OCI-LY1 (cell line): ENCODE measurements around the gene DNASE2.
A peak's percentile ranks its signal among the peaks of the same experiment; 100 is the strongest.

Source experiments
- H2AFZ ChIP-seq: fragments of 200-600 bp; sonication (generic), shearing (Covaris generic); 2 replicates; pipeline ENCODE4 v1.6.0; 2014; ENCODE audit warnings: antibody characterized with exemption, mild to moderate bottlenecking, low read length
- H3F3A ChIP-seq: fragments of 200-600 bp; sonication (generic), shearing (Covaris generic); 2 replicates; pipeline ENCODE4 v1.6.0; 2014; ENCODE audit warnings: mild to moderate bottlenecking, antibody characterized with exemption, low read length, moderate library complexity; ENCODE audit not compliant: insufficient read depth
- H3K27ac ChIP-seq: fragments of 200-600 bp; sonication (generic); 2 replicates; pipeline ENCODE4 v1.5.1; 2014; ENCODE audit warnings: low read length, mixed run types, mild to moderate bottlenecking, low read depth; ENCODE audit not compliant: poor library complexity, severe bottlenecking
- H3K27me3 ChIP-seq: fragments of 200-600 bp; sonication (generic); 2 replicates; pipeline ENCODE4 v1.6.0; 2014; ENCODE audit warnings: antibody characterized with exemption, mild to moderate bottlenecking, low read length, moderate library complexity; ENCODE audit not compliant: insufficient read depth
- H3K36me3 ChIP-seq: fragments of 200-600 bp; sonication (generic); 2 replicates; pipeline ENCODE4 v1.6.1; 2014; ENCODE audit warnings: mild to moderate bottlenecking, antibody characterized with exemption, low read length, moderate library complexity, mixed read lengths; ENCODE audit not compliant: insufficient read depth
- H3K4me1 ChIP-seq: fragments of 200-600 bp; sonication (generic); 2 replicates; pipeline ENCODE4 v1.5.1; 2014; ENCODE audit warnings: mild to moderate bottlenecking, low read length, moderate library complexity; ENCODE audit not compliant: insufficient read depth, severe bottlenecking
- H3K4me2 ChIP-seq: fragments of 200-600 bp; sonication (generic), shearing (Covaris generic); 2 replicates; pipeline ENCODE4 v1.6.1; 2014; ENCODE audit warnings: low read length
- H3K4me3 ChIP-seq: fragments of 200-600 bp; sonication (generic); 2 replicates; pipeline ENCODE4 v1.5.1; 2014; ENCODE audit warnings: low read length, low read depth, mild to moderate bottlenecking, mixed read lengths; ENCODE audit not compliant: poor library complexity, severe bottlenecking
- H3K79me2 ChIP-seq: fragments of 200-600 bp; shearing (Covaris generic); 2 replicates; pipeline ENCODE4 v1.6.1; 2016; ENCODE audit warnings: mixed run types, low read length, mixed read lengths; ENCODE audit not compliant: insufficient read depth
- H3K9ac ChIP-seq: fragments of 200-600 bp; sonication (generic), shearing (Covaris generic); 2 replicates; pipeline ENCODE4 v1.6.1; 2014; ENCODE audit warnings: mild to moderate bottlenecking, low read length, mixed read lengths
- H3K9me2 ChIP-seq: fragments of 200-600 bp; sonication (generic), shearing (Covaris generic); 2 replicates; pipeline ENCODE4 v1.6.1; 2014; ENCODE audit warnings: low read depth, mild to moderate bottlenecking, low read length, mixed read lengths
- H3K9me3 ChIP-seq: fragments of 200-600 bp; shearing (Covaris generic); 2 replicates; pipeline ENCODE4 v1.6.1; 2014; ENCODE audit warnings: low read length, mixed read lengths
- H4K20me1 ChIP-seq: fragments of 200-600 bp; sonication (generic), shearing (Covaris generic); 2 replicates; pipeline ENCODE4 v1.6.0; 2016; ENCODE audit warnings: mild to moderate bottlenecking, low read length; ENCODE audit not compliant: insufficient read depth
- CTCF ChIP-seq: fragments of 200-600 bp; sonication (generic), shearing (Covaris generic); IDR thresholded peaks from 2 replicates; pipeline ENCODE4 v1.5.1; 2017; ENCODE audit warnings: mild to moderate bottlenecking, antibody characterized with exemption, low read length, moderate library complexity, mixed read lengths
- EZH2 ChIP-seq: fragments of 200-600 bp; sonication (generic), shearing (Covaris generic); IDR thresholded peaks from 2 replicates; pipeline ENCODE4 v1.8.0; 2017; ENCODE audit warnings: borderline replicate concordance, mixed run types, mild to moderate bottlenecking, antibody characterized with exemption, low read length, moderate library complexity, mixed read lengths

The DNASE2 gene

GRCh38 chr19:12865746-12866415, 15.4 kb downstream of the DNASE2 start:
- TF ChIP-seq EZH2 = no peak
- TF ChIP-seq CTCF = no peak
- no peaks in the 10 kb centered on the region for H3F3A ChIP-seq

GRCh38 chr19:12864721-12865715, 16.2 kb downstream of the DNASE2 start:
- no peak overlapping the region for H3K9ac ChIP-seq
- no peaks in the 10 kb centered on the region for H3K9me2 ChIP-seq
- no peaks in the 10 kb centered on the region for H4K20me1 ChIP-seq
- no peaks in the 10 kb centered on the region for H3K79me2 ChIP-seq
- peaks cover 10% of the 10 kb centered on the region for H3K4me1 ChIP-seq
- no peaks in the 10 kb centered on the region for H3K27me3 ChIP-seq
- H3F3A ChIP-seq = no peaks in the 10 kb centered on the region
- H3K4me2 ChIP-seq = no peak overlapping the region
- TF ChIP-seq EZH2 = no peak
- TF ChIP-seq CTCF = peak; percentile 36; the same call in 1 of the 2 replicates
- H3K27ac ChIP-seq = no peak overlapping the region
- no peaks in the 10 kb centered on the region for H3K9me3 ChIP-seq
- peaks cover 8% of the 10 kb centered on the region; the same call in 1 of the 2 replicates for H3K36me3 ChIP-seq
- no peak overlapping the region for H3K4me3 ChIP-seq
- no peak overlapping the region for H2AFZ ChIP-seq

More at GRCh38 chr19:12865746-12866415, 15.4 kb downstream of the DNASE2 start:
- peaks cover 10% of the 10 kb centered on the region for H3K4me1 ChIP-seq
- no peak overlapping the region for H3K4me3 ChIP-seq
- H3K27me3 ChIP-seq = no peaks in the 10 kb centered on the region
- no peaks in the 10 kb centered on the region for H4K20me1 ChIP-seq
- H3K27ac ChIP-seq = no peak overlapping the region
- H3K9me3 ChIP-seq = no peaks in the 10 kb centered on the region
- H3K79me2 ChIP-seq = no peaks in the 10 kb centered on the region
- no peaks in the 10 kb centered on the region for H3K9me2 ChIP-seq
- no peak overlapping the region for H3K4me2 ChIP-seq
- 0 out of 2 replicates have a peak, but pooled peaks cover 4% of the 10 kb centered on the region for H3K36me3 ChIP-seq
- no peak overlapping the region for H2AFZ ChIP-seq
- H3K9ac ChIP-seq = no peak overlapping the region

- Histone ChIP-seq H3K36me3 (peaks cover 16% of the 10 kb centered on the region), H3K4me1 (peaks cover 10% of the 10 kb centered on the region), H3F3A (no peaks in the 10 kb centered on the region), H4K20me1 (no peaks in the 10 kb centered on the region), H3K79me2 (no peaks in the 10 kb centered on the region), H3K4me2 (no peak overlapping the region), H3K27me3 (no peaks in the 10 kb centered on the region), H3K4me3 (no peak overlapping the region), H3K9me2 (no peaks in the 10 kb centered on the region), H3K9me3 (no peaks in the 10 kb centered on the region), H3K9ac (no peak overlapping the region), H3K27ac (no peak overlapping the region), H2AFZ (no peak overlapping the region)
- TF ChIP-seq EZH2 (no peak), CTCF (no peak)
These were observed 17.1 kb downstream of the DNASE2 start for GRCh38 chr19:12864143-12864542.
